ENCODE data around the gene IMP4. TPM values are rescaled to one million over a fixed set of nuclear protein-coding genes. Genes with fewer than 3 reads are reported as not detected.

Gene IMP4
- total and polyA plus RNA-seq, 2 of the 13 experiments (the other 11 are each of a cell fraction or from before 2014, with no cell fraction given), result 142 to 158 TPM

- Histone ChIP-seq H3K27me3 (ENCODE audit: control insufficient read depth in 1 of 2, insufficient read depth in 2 of 2, low read length in 2 of 2) (peaks cover 2 to 13% of the 10 kb centered on the region in 2 experiments; a peak in 1 of 5 replicates), H4K20me1 (ENCODE audit: insufficient read depth, low read length) (no peaks in the 10 kb centered on the region), H3K4me1 (ENCODE audit: insufficient read depth, low read length) (peaks cover 31% of the 10 kb centered on the region), H3K9me3 (ENCODE audit: low read length) (no peaks in the 10 kb centered on the region), H3K36me3 (replicated peaks in 1 of 2; ENCODE audit: control insufficient read depth in 1 of 2, insufficient read depth in 2 of 2, low read length in 2 of 2) (no peaks in the 10 kb centered on the region), H3K79me2 (ENCODE audit: insufficient read depth, low read length) (no peaks in the 10 kb centered on the region), H3K4me2 (ENCODE audit: low read depth, low read length) (peak overlapping the region; percentile 94), H3K4me3 (replicated peaks in 1 of 3; ENCODE audit: insufficient read depth in 1 of 3, low read depth in 2 of 3, low read length in 3 of 3) (peak overlapping the region; percentile 75 to 82 (median 78)), H2AFZ (ENCODE audit: low read length) (peak overlapping the region; percentile 15), H3K9ac (ENCODE audit: insufficient read depth, low read depth, low read length) (peak overlapping the region; percentile 64), H3K27ac (ENCODE audit: extremely low read length, insufficient read depth, low read length) (no peak overlapping the region)
- POLR2A ChIA-PET, result interaction anchor here (3.1 kb wide), 1 partner anchor 50 kb away, joined by 13 read pairs; the partner anchor contains the start of gene IMP4
- CTCF ChIA-PET (ENCODE audit: low intra/inter-chr PET ratio, low total read pairs), result no interaction called here
- DNase-seq (ENCODE audit: low spot score) (peak; percentile 34), ATAC-seq (peak; percentile 57), FAIRE-seq (no peak)
- intact Hi-C loops (cut with micrococcal nuclease; ENCODE audit: unreplicated experiment), result loop anchor here (2.0 to 5.0 kb wide), 2 partner anchors 35 to 55 kb away; partner anchors contain the start of gene PTPN18
- WGBS (ENCODE audit: low lambda C conversion rate), result 16% methylated on average over 17 of the region's 17 CpGs
- no TSS peak for BruUV-seq (replicated peaks)
- in situ Hi-C loops (cut with HindIII; ENCODE audit: extremely low pct_ligation_motif_present, low pct_unique_long_range_greater_than_20kb), result no loop called here
- TF ChIP-seq RNF219 (CRISPR knock-in tag; IDR thresholded peaks at IDR 0.05) (no peak), SOX6 (IDR thresholded peaks at IDR 0.05) (no peak), SOX6 (CRISPR knock-in tag; IDR thresholded peaks at IDR 0.05) (peak; percentile 5; the same call in 1 of the 2 replicates), SNAPC5 (CRISPR knock-in tag; IDR thresholded peaks at IDR 0.05; ENCODE audit: borderline replicate concordance) (peak; percentile 58; the same call in 1 of the 2 replicates), ELF3 (CRISPR knock-in tag; IDR thresholded peaks at IDR 0.05) (0 out of 2 replicates have a peak, but pooled peaks have one; percentile 4), SNAPC2 (CRISPR knock-in tag; IDR thresholded peaks at IDR 0.05) (no peak; the same call in 1 of the 2 replicates), CCAR2 (optimal IDR thresholded peaks at IDR 0.05; ENCODE audit: low read depth, low read length) (no peak), ZNF3 (CRISPR knock-in tag; IDR thresholded peaks at IDR 0.05) (no peak), TFE3 (CRISPR knock-in tag; IDR thresholded peaks at IDR 0.05) (no peak), ASH2L (IDR thresholded peaks at IDR 0.05; ENCODE audit: insufficient read length, low read depth, low read length) (peak; percentile 30), KMT2A (CRISPR knock-in tag; IDR thresholded peaks at IDR 0.05) (no peak), ELF4 (CRISPR knock-in tag; IDR thresholded peaks at IDR 0.05; ENCODE audit: borderline replicate concordance) (0 out of 2 replicates have a peak, but pooled peaks have one; percentile 57), ZNF274 (CRISPR knock-in tag; IDR thresholded peaks at IDR 0.05) (peak; percentile 43; the same call in 1 of the 2 replicates), CSRNP1 (CRISPR knock-in tag; IDR thresholded peaks at IDR 0.05) (peak; percentile 39; the same call in 1 of the 2 replicates), ZNF562 (CRISPR knock-in tag; IDR thresholded peaks at IDR 0.05; ENCODE audit: borderline replicate concordance) (no peak), HNRNPUL1 (IDR thresholded peaks at IDR 0.05; ENCODE audit: low read depth, low read length) (no peak), IRF9 (CRISPR knock-in tag; IDR thresholded peaks at IDR 0.05; ENCODE audit: borderline replicate concordance) (0 out of 2 replicates have a peak, but pooled peaks have one; percentile 1)
Observed at GRCh38 chr2:130391872-130392670, 49.4 kb downstream of the IMP4 start.
